HG03060 (cell line): ENCODE results near the gene OR6S1.
"Not testable (repeated sequence)": the region's sequence is repeated elsewhere in the genome, so short reads cannot be mapped to it uniquely, and the experiment has no call there.

Experiments used
- ATAC-seq: cut with Tn5 transposase; IDR thresholded peaks from one replicate; pipeline ENCODE4 v1.9.1; 2021; ENCODE audit warnings: low read depth, moderate number of reproducible peaks; ENCODE audit not compliant: unreplicated experiment

Gene OR6S1

GRCh38 chr14:20671597-20672283 is 30.2 kb upstream of the OR6S1 start:
- ATAC-seq: no peak

- no peak for ATAC-seq
Measured at GRCh38 chr14:20668969-20669368, 27.5 kb upstream of the OR6S1 start.

- peak; percentile 63 for ATAC-seq
Measured at GRCh38 chr14:20667957-20668356, 26.5 kb upstream of the OR6S1 start.

GRCh38 chr14:20666400-20666961 is 25.0 kb upstream of the OR6S1 start:
- ATAC-seq: not testable (repeated sequence)

GRCh38 chr14:20662968-20663732 is 21.7 kb upstream of the OR6S1 start:
- peak; percentile 51 for ATAC-seq

GRCh38 chr14:20661197-20661596 is 19.7 kb upstream of the OR6S1 start:
- ATAC-seq: no peak

- ATAC-seq: no peak
Measured at GRCh38 chr14:20659813-20660395, 18.4 kb upstream of the OR6S1 start.

GRCh38 chr14:20659336-20659735 is 17.8 kb upstream of the OR6S1 start:
- ATAC-seq: no peak

- ATAC-seq: no peak
Measured at GRCh38 chr14:20658246-20658645, 16.8 kb upstream of the OR6S1 start.

- no peak for ATAC-seq
Measured at GRCh38 chr14:20657216-20658211, 16.0 kb upstream of the OR6S1 start.

GRCh38 chr14:20656274-20656673 is 14.8 kb upstream of the OR6S1 start:
- no peak for ATAC-seq

GRCh38 chr14:20655851-20656250 is 14.4 kb upstream of the OR6S1 start:
- ATAC-seq: no peak

- ATAC-seq: no peak
Measured at GRCh38 chr14:20652996-20653975, 11.8 kb upstream of the OR6S1 start.

- ATAC-seq: no peak
Measured at GRCh38 chr14:20645481-20645880, 4.0 kb upstream of the OR6S1 start.

GRCh38 chr14:20644520-20644919 is 3.0 kb upstream of the OR6S1 start:
- ATAC-seq: no peak

GRCh38 chr14:20642755-20643154 is 1.3 kb upstream of the OR6S1 start:
- not testable (repeated sequence) for ATAC-seq

GRCh38 chr14:20642182-20642581 is 691 bp upstream of the OR6S1 start:
- ATAC-seq: no peak

GRCh38 chr14:20632831-20633691 is 8.4 kb downstream of the OR6S1 start:
- ATAC-seq: peak; percentile 56
